DMS79 (cell line): ENCODE results near the gene SMS.
A peak's percentile ranks its signal among the peaks of the same experiment; 100 is the strongest.

Experiments
- DNase-seq: peaks from one replicate; lab custom pipeline; 2025; lab: John Stamatoyannopoulos, UW

Gene SMS

GRCh38 chrX:21982311-21982710 is 41.8 kb downstream of the SMS start:
- no peak for DNase-seq

- peak; percentile 21 for DNase-seq
Observed at GRCh38 chrX:21985332-21985777, 44.8 kb downstream of the SMS start.

GRCh38 chrX:21986596-21986995 is 46.1 kb downstream of the SMS start:
- DNase-seq = no peak

GRCh38 chrX:21989384-21989783 is 48.9 kb downstream of the SMS start:
- DNase-seq = no peak

GRCh38 chrX:21990832-21991231 is 50.3 kb downstream of the SMS start:
- DNase-seq = no peak

- DNase-seq = no peak
Observed at GRCh38 chrX:21991504-21991903, 51.0 kb downstream of the SMS start.

- no peak for DNase-seq
Observed at GRCh38 chrX:21993265-21993664, 52.8 kb downstream of the SMS start.

GRCh38 chrX:21996872-21997455 is 56.5 kb downstream of the SMS start:
- no peak for DNase-seq

GRCh38 chrX:21998037-21998436 is 57.5 kb downstream of the SMS start:
- no peak for DNase-seq

- DNase-seq = no peak
Observed at GRCh38 chrX:22004866-22005265, 64.4 kb downstream of the SMS start.

- no peak for DNase-seq
Observed at GRCh38 chrX:22012051-22012450, 71.5 kb downstream of the SMS start.

GRCh38 chrX:22012931-22013330 is 72.4 kb downstream of the SMS start:
- DNase-seq = no peak

GRCh38 chrX:22015139-22015750 is 74.7 kb downstream of the SMS start:
- DNase-seq = no peak

- no peak for DNase-seq
Observed at GRCh38 chrX:22021751-22022324, 81.3 kb downstream of the SMS start.

GRCh38 chrX:22024577-22024976 is 84.1 kb downstream of the SMS start:
- DNase-seq = no peak

GRCh38 chrX:22025751-22026150 is 85.2 kb downstream of the SMS start:
- DNase-seq = no peak

GRCh38 chrX:22026731-22027130 is 86.2 kb downstream of the SMS start:
- DNase-seq = no peak

GRCh38 chrX:22032084-22032483 is 91.6 kb downstream of the SMS start, which contains the start of gene PHEX:
TSS of gene PHEX (plus strand) at chrX:22032325. CDS start at chrX:22033006, 681 bp downstream.
- DNase-seq = no peak

- no peak for DNase-seq
Observed at GRCh38 chrX:22032506-22032905, 92.0 kb downstream of the SMS start.

GRCh38 chrX:22033818-22034217 is 93.3 kb downstream of the SMS start:
- DNase-seq = no peak

- no peak for DNase-seq
Observed at GRCh38 chrX:22035236-22035635, 94.7 kb downstream of the SMS start.

- no peak for DNase-seq
Observed at GRCh38 chrX:22037225-22037624, 96.7 kb downstream of the SMS start.

GRCh38 chrX:22037911-22038537 is 97.5 kb downstream of the SMS start:
- peak; percentile 34 for DNase-seq
